ENCODE measurements around the gene VSTM4.

- no peak for TF ChIP-seq CTCF (optimal IDR thresholded peaks at IDR 0.05 in 1 of 3, IDR thresholded peaks at IDR 0.05 in 1 of 3, conservative IDR thresholded peaks at IDR 0.05 in 1 of 3; ENCODE audit: extremely low read depth in 1 of 3, insufficient read depth in 2 of 3, low read length in 3 of 3)
- TF ChIP-seq EZH2 (IDR thresholded peaks at IDR 0.05; ENCODE audit: low read length): no peak
These were observed 110.1 kb downstream of the VSTM4 start for GRCh38 chr10:49005270-49005669.
